ENCODE results near the gene SLC35B1.

- TF ChIP-seq, protein P1, sequence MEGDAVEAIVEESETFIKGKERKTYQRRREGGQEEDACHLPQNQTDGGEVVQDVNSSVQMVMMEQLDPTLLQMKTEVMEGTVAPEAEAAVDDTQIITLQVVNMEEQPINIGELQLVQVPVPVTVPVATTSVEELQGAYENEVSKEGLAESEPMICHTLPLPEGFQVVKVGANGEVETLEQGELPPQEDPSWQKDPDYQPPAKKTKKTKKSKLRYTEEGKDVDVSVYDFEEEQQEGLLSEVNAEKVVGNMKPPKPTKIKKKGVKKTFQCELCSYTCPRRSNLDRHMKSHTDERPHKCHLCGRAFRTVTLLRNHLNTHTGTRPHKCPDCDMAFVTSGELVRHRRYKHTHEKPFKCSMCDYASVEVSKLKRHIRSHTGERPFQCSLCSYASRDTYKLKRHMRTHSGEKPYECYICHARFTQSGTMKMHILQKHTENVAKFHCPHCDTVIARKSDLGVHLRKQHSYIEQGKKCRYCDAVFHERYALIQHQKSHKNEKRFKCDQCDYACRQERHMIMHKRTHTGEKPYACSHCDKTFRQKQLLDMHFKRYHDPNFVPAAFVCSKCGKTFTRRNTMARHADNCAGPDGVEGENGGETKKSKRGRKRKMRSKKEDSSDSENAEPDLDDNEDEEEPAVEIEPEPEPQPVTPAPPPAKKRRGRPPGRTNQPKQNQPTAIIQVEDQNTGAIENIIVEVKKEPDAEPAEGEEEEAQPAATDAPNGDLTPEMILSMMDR (IDR thresholded peaks at IDR 0.05): no peak
- no peak for TF ChIP-seq POLR2A (IDR thresholded peaks at IDR 0.05)
Measured at GRCh38 chr17:49700960-49701359, 6.8 kb downstream of the SLC35B1 start.

All from right lobe of liver (tissue), 4 donors.